SJSA1 (cell line): ENCODE measurements around the gene USP47. TPM values are rescaled to one million over a fixed set of nuclear protein-coding genes. Genes with fewer than 3 reads are reported as not detected.
A peak's percentile ranks its signal among the peaks of the same experiment; 100 is the strongest.

Experiments used
- DNase-seq, 2 experiments: peaks; one replicate each; pipeline ENCODE4 v3.0.0-alpha.2; 2015 to 2020; ENCODE audit warnings: low spot score in 2 of 2, low read depth in 1 of 2
- H3K27ac ChIP-seq: fragments of 250-450 bp; sonication (Bioruptor Pico); 2 replicates; pipeline ENCODE4 v1.5.1; 2020; ENCODE audit warnings: mild to moderate bottlenecking, moderate library complexity
- H3K27me3 ChIP-seq: fragments of 250-450 bp; sonication (Bioruptor Pico); replicated peaks from 2 replicates; pipeline ENCODE4 v1.5.1; 2020; ENCODE audit warnings: mild to moderate bottlenecking, moderate library complexity
- H3K36me3 ChIP-seq: fragments of 250-450 bp; sonication (Bioruptor Pico); 2 replicates; pipeline ENCODE4 v1.5.1; 2020; ENCODE audit warnings: mild to moderate bottlenecking
- H3K4me1 ChIP-seq: fragments of 250-450 bp; sonication (Bioruptor Pico); replicated peaks from 2 replicates; pipeline ENCODE4 v1.6.1; 2021; ENCODE audit warnings: mild to moderate bottlenecking
- H3K4me3 ChIP-seq: fragments of 250-450 bp; sonication (Bioruptor Pico); 2 replicates; pipeline ENCODE4 v1.5.1; 2020; ENCODE audit warnings: mild to moderate bottlenecking
- H3K9me3 ChIP-seq: fragments of 250-450 bp; sonication (Bioruptor Pico); replicated peaks from 2 replicates; pipeline ENCODE4 v1.5.1; 2020; ENCODE audit warnings: mild to moderate bottlenecking
- total RNA-seq: library from RNA; depleted of rRNA; stranded (reverse); fragments of >200 nt; shearing (Covaris generic); gene quantifications from 2 replicates; pipeline ENCODE4 v1.2.3, GENCODE V29; 2014

USP47 gene
- total RNA-seq, 1 experiment from 2014 or later: 64.9 TPM

- H3K27ac ChIP-seq: no peak overlapping the region
These were observed 141.7 kb downstream of the USP47 start for GRCh38 chr11:11983427-11983826.

GRCh38 chr11:11984563-11984962, 142.8 kb downstream of the USP47 start:
- H3K27ac ChIP-seq: no peak overlapping the region
- H3K36me3 ChIP-seq: peaks cover 87% of the 10 kb centered on the region

More at GRCh38 chr11:11983427-11983826, 141.7 kb downstream of the USP47 start:
- Histone ChIP-seq H3K9me3 (no peaks in the 10 kb centered on the region), H3K4me3 (no peak overlapping the region), H3K4me1 (peaks cover 76% of the 10 kb centered on the region), H3K36me3 (peaks cover 89% of the 10 kb centered on the region), H3K27me3 (no peaks in the 10 kb centered on the region)
- no peak for DNase-seq

GRCh38 chr11:11985016-11985715, 143.4 kb downstream of the USP47 start:
- Histone ChIP-seq H3K27me3 (no peaks in the 10 kb centered on the region), H3K4me1 (peaks cover 76% of the 10 kb centered on the region), H3K4me3 (no peak overlapping the region), H3K36me3 (peaks cover 87% of the 10 kb centered on the region), H3K27ac (peak overlapping the region; percentile 38), H3K9me3 (no peaks in the 10 kb centered on the region)
- DNase-seq: no peak

More at GRCh38 chr11:11984563-11984962, 142.8 kb downstream of the USP47 start:
- no peak for DNase-seq
- H3K9me3 ChIP-seq: no peaks in the 10 kb centered on the region
- H3K4me1 ChIP-seq: peaks cover 76% of the 10 kb centered on the region
- H3K27me3 ChIP-seq: no peaks in the 10 kb centered on the region
- no peak overlapping the region for H3K4me3 ChIP-seq

GRCh38 chr11:11985954-11986949, 144.5 kb downstream of the USP47 start:
- Histone ChIP-seq H3K9me3 (no peaks in the 10 kb centered on the region), H3K27ac (peak overlapping the region; percentile 76), H3K27me3 (no peaks in the 10 kb centered on the region), H3K4me1 (peaks cover 67% of the 10 kb centered on the region), H3K4me3 (no peak overlapping the region), H3K36me3 (peaks cover 87% of the 10 kb centered on the region)
- DNase-seq: no peak

GRCh38 chr11:11987503-11988022, 145.8 kb downstream of the USP47 start:
- peak overlapping the region; percentile 76 for H3K27ac ChIP-seq
- peaks cover 73% of the 10 kb centered on the region for H3K4me1 ChIP-seq
- H3K27me3 ChIP-seq: no peaks in the 10 kb centered on the region
- H3K36me3 ChIP-seq: peaks cover 83% of the 10 kb centered on the region
- no peak overlapping the region for H3K4me3 ChIP-seq
- DNase-seq: peak; percentile 67 to 85
- no peaks in the 10 kb centered on the region for H3K9me3 ChIP-seq

- Histone ChIP-seq H3K27ac (peak overlapping the region; percentile 76), H3K27me3 (no peaks in the 10 kb centered on the region), H3K4me3 (no peak overlapping the region), H3K4me1 (peaks cover 74% of the 10 kb centered on the region), H3K9me3 (no peaks in the 10 kb centered on the region), H3K36me3 (peaks cover 81% of the 10 kb centered on the region)
- peak; percentile 59 to 87 for DNase-seq
These were observed 146.4 kb downstream of the USP47 start for GRCh38 chr11:11988099-11988651.

GRCh38 chr11:11988681-11989261, 147.0 kb downstream of the USP47 start:
- Histone ChIP-seq H3K27ac (peak overlapping the region; percentile 76), H3K27me3 (no peaks in the 10 kb centered on the region), H3K9me3 (no peaks in the 10 kb centered on the region), H3K4me3 (no peak overlapping the region), H3K4me1 (peaks cover 74% of the 10 kb centered on the region), H3K36me3 (peaks cover 75% of the 10 kb centered on the region)
- DNase-seq: no peak

GRCh38 chr11:11989774-11990744, 148.3 kb downstream of the USP47 start:
- peaks cover 81% of the 10 kb centered on the region for H3K4me1 ChIP-seq
- H3K36me3 ChIP-seq: peaks cover 74% of the 10 kb centered on the region
- H3K4me3 ChIP-seq: no peak overlapping the region
- no peaks in the 10 kb centered on the region for H3K9me3 ChIP-seq
- no peaks in the 10 kb centered on the region for H3K27me3 ChIP-seq
- no peak overlapping the region for H3K27ac ChIP-seq
- DNase-seq: no peak

GRCh38 chr11:11992257-11993212, 150.8 kb downstream of the USP47 start:
- no peaks in the 10 kb centered on the region for H3K9me3 ChIP-seq
- H3K36me3 ChIP-seq: peaks cover 74% of the 10 kb centered on the region
- no peaks in the 10 kb centered on the region for H3K27me3 ChIP-seq
- H3K4me1 ChIP-seq: peaks cover 58% of the 10 kb centered on the region
- DNase-seq: peak in 1 of 2 experiments; percentile 70
- H3K4me3 ChIP-seq: no peak overlapping the region
- H3K27ac ChIP-seq: no peak overlapping the region

- Histone ChIP-seq H3K27me3 (no peaks in the 10 kb centered on the region), H3K27ac (peak overlapping the region; percentile 25; the same call in 1 of the 2 replicates), H3K9me3 (no peaks in the 10 kb centered on the region), H3K4me3 (no peak overlapping the region), H3K36me3 (peaks cover 83% of the 10 kb centered on the region), H3K4me1 (peaks cover 58% of the 10 kb centered on the region)
- DNase-seq: peak; percentile 78 to 88
These were observed 152.1 kb downstream of the USP47 start for GRCh38 chr11:11993839-11994238.

- Histone ChIP-seq H3K27ac (no peak overlapping the region), H3K4me1 (peaks cover 53% of the 10 kb centered on the region), H3K27me3 (no peaks in the 10 kb centered on the region), H3K36me3 (peaks cover 83% of the 10 kb centered on the region), H3K4me3 (no peak overlapping the region), H3K9me3 (no peaks in the 10 kb centered on the region)
- DNase-seq: no peak
These were observed 153.8 kb downstream of the USP47 start for GRCh38 chr11:11995601-11996000.
